Endothelial cell of umbilical vein (primary cell): Measurements from ENCODE around the gene EIF4G2. TPM values are rescaled to one million over a fixed set of nuclear protein-coding genes. Genes with fewer than 3 reads are reported as not detected.

Source experiments
- BruUV-seq: library from RNA; stranded (reverse); fragments of 400-500 nt; replicated peaks from 2 replicates; lab custom pipeline; 2021; lab: Mats Ljungman, UMichigan
- CTCF ChIA-PET: fragments of 300-600, 350-600 bp; sonication (Branson Sonifier 250); formaldehyde crosslinking; loops from one replicate; lab custom pipeline; 2021; ENCODE audit warnings: antibody characterized with exemption, inconsistent platforms; lab: Charles Lee
- POLR2A ChIA-PET: fragments of 300-600, 350-600 bp; sonication (Branson Sonifier 250); formaldehyde crosslinking; loops from one replicate; lab custom pipeline; 2021; ENCODE audit warnings: antibody characterized with exemption, inconsistent platforms; lab: Charles Lee
- DNase-seq: peaks from one replicate; pipeline ENCODE4 v3.0.0-alpha.2; 2011; ENCODE audit warnings: low read depth, low spot score
- FAIRE-seq: peaks from 2 replicates; lab custom pipeline; 2011; peaks lifted over from hg19 to GRCh38; lab: Jason Lieb, UNC
- H2AFZ ChIP-seq: 2 replicates; pipeline ENCODE4 v1.6.0; 2012; ENCODE audit warnings: low read depth, low read length, control low read depth, inconsistent platforms
- H3K27ac ChIP-seq: 2 replicates; pipeline ENCODE4 v1.5.1; 2011; ENCODE audit warnings: low read depth, mild to moderate bottlenecking, control low read depth, low read length, moderate library complexity; ENCODE audit not compliant: insufficient read depth
- H3K27me3 ChIP-seq, 2 experiments: 2 replicates each; pipeline versions ENCODE4 v1.6.0 to v1.6.1; 2011; ENCODE audit warnings: low read length in 2 of 2, mixed read lengths in 1 of 2; ENCODE audit not compliant: control insufficient read depth in 2 of 2, insufficient read depth in 2 of 2
- H3K36me3 ChIP-seq, 2 experiments: 2 replicates in 1 of 2; 3 replicates in 1 of 2; pipeline ENCODE4 v1.5.1; 2011; ENCODE audit warnings: low read length in 2 of 2, mild to moderate bottlenecking in 1 of 2, moderate library complexity in 1 of 2; ENCODE audit not compliant: control insufficient read depth in 2 of 2, insufficient read depth in 2 of 2; ENCODE audit errors: extremely low read depth in 1 of 2
- H3K4me1 ChIP-seq: 3 replicates; pipeline ENCODE4 v1.5.1; 2011; ENCODE audit warnings: mild to moderate bottlenecking, low read length; ENCODE audit not compliant: control insufficient read depth, insufficient read depth; ENCODE audit errors: extremely low read depth
- H3K4me2 ChIP-seq: 2 replicates; pipeline ENCODE4 v1.6.1; 2011; ENCODE audit warnings: low read length, control low read depth, mixed read lengths; ENCODE audit not compliant: insufficient read depth
- H3K4me3 ChIP-seq, 3 experiments: fragments of 200-600 bp in 1 of 3; sonication (generic), shearing (Covaris generic) in 1 of 3; replicated peaks in 1 of 3; 2 replicates each; pipeline ENCODE4 v1.5.1; 2011 to 2016; ENCODE audit warnings: control low read depth in 3 of 3, low read length in 3 of 3, mild to moderate bottlenecking in 2 of 3, inconsistent platforms in 1 of 3, low read depth in 1 of 3, moderate library complexity in 1 of 3; ENCODE audit not compliant: insufficient read depth in 1 of 3
- H3K79me2 ChIP-seq: 2 replicates; pipeline ENCODE4 v1.6.0; 2012; ENCODE audit warnings: low read length, inconsistent platforms; ENCODE audit not compliant: control insufficient read depth, insufficient read depth
- H3K9ac ChIP-seq: replicated peaks from 2 replicates; pipeline ENCODE3; 2011; ENCODE audit warnings: low read length, control low read depth; ENCODE audit not compliant: insufficient read depth; ENCODE audit errors: extremely low read depth
- H3K9me1 ChIP-seq: replicated peaks from 3 replicates; pipeline ENCODE4 v1.6.0; 2011; ENCODE audit warnings: mild to moderate bottlenecking, low read length; ENCODE audit not compliant: control insufficient read depth, insufficient read depth; ENCODE audit errors: extremely low read depth
- H3K9me3 ChIP-seq: replicated peaks from 2 replicates; pipeline ENCODE4 v1.5.1; 2012; ENCODE audit warnings: low read length, inconsistent platforms; ENCODE audit not compliant: control insufficient read depth, insufficient read depth
- H4K20me1 ChIP-seq: replicated peaks from 2 replicates; pipeline ENCODE3; 2011; ENCODE audit warnings: mild to moderate bottlenecking, low read length; ENCODE audit not compliant: control insufficient read depth, insufficient read depth; ENCODE audit errors: extremely low read depth
- EZH2 ChIP-seq: IDR thresholded peaks from 2 replicates; pipeline ENCODE4 v1.6.1; 2012; ENCODE audit warnings: borderline replicate concordance, low read depth, mild to moderate bottlenecking, moderate library complexity, low read length, inconsistent platforms; ENCODE audit not compliant: severe bottlenecking
- FOS ChIP-seq: IDR thresholded peaks from 2 replicates; pipeline ENCODE4 v1.6.1; 2011; ENCODE audit warnings: mild to moderate bottlenecking, low read length, moderate library complexity, borderline replicate concordance; ENCODE audit not compliant: insufficient read depth
- GATA2 ChIP-seq: IDR thresholded peaks from 2 replicates; pipeline ENCODE4 v1.7.0; 2011; ENCODE audit warnings: low read depth, mild to moderate bottlenecking, moderate library complexity, mixed read lengths, low read length; ENCODE audit not compliant: insufficient read length, insufficient read depth
- JUN ChIP-seq: IDR thresholded peaks from 2 replicates; pipeline ENCODE4 v1.6.1; 2011; ENCODE audit warnings: borderline replicate concordance, low read depth; ENCODE audit not compliant: insufficient read length, insufficient read depth
- MYC ChIP-seq: IDR thresholded peaks from one replicate; pipeline ENCODE4 v1.6.1; 2011; ENCODE audit warnings: mild to moderate bottlenecking, low read depth, low read length
- POLR2A ChIP-seq: IDR thresholded peaks from 2 replicates; pipeline ENCODE4 v1.6.1; 2012; ENCODE audit warnings: low read depth, mild to moderate bottlenecking, control low read depth, low read length
- POLR2AphosphoS5 ChIP-seq: IDR thresholded peaks from 2 replicates; pipeline ENCODE4 v1.6.1; 2012; ENCODE audit warnings: low read depth, mild to moderate bottlenecking, control low read depth, low read length, moderate library complexity; ENCODE audit not compliant: insufficient read depth
- dilution Hi-C: fragments of 300-500 bp; cut with MboI; formaldehyde crosslinking; loops from one replicate; pipeline ENCODE4 v1.15.0; 2019; ENCODE audit warnings: low sequenced_read_pairs; ENCODE audit not compliant: extremely low pct_ligation_motif_present
- intact Hi-C: fragments of 100-400 bp; cut with micrococcal nuclease; formaldehyde crosslinking; loops from one replicate; pipeline ENCODE4 v1.10.0; 2022
- polyA plus RNA-seq, 4 experiments: library from polyadenylated mRNA; depleted of rRNA in 3 of 4; stranded (reverse) in 3 of 4; unstranded in 1 of 4; fragments of >200 nt; gene quantifications; 2 replicates each; pipeline versions ENCODE4 v1.2.1 to v1.2.3, GENCODE V29; 2011 to 2012; ENCODE audit warnings: missing spikeins in 1 of 4
- total RNA-seq: library from RNA; stranded (reverse); gene quantifications from 2 replicates; pipeline ENCODE4 v1.2.3, GENCODE V29; 2021
- TF ChIP-seq, protein P1 (sequence below): IDR thresholded peaks from 2 replicates; pipeline ENCODE4 v1.6.1; 2011; ENCODE audit not compliant: insufficient read depth, insufficient read length
- TF ChIP-seq, protein P2 (sequence below), 2 donors: IDR thresholded peaks; 1 replicate in 1 of 2; 2 replicates in 1 of 2; pipeline ENCODE4 v1.5.1; 2011; ENCODE audit warnings: low read length in 2 of 2, mild to moderate bottlenecking in 2 of 2, moderate library complexity in 2 of 2, control low read depth in 1 of 2, inconsistent platforms in 1 of 2, low read depth in 1 of 2; ENCODE audit not compliant: insufficient read depth in 1 of 2; ENCODE audit errors: extremely low read depth in 1 of 2

The EIF4G2 gene
- total and polyA plus RNA-seq, 2 donors (not counting 3 experiments of a cell fraction or from before 2014, with no cell fraction given): 382 to 1,194 TPM

DNA sequence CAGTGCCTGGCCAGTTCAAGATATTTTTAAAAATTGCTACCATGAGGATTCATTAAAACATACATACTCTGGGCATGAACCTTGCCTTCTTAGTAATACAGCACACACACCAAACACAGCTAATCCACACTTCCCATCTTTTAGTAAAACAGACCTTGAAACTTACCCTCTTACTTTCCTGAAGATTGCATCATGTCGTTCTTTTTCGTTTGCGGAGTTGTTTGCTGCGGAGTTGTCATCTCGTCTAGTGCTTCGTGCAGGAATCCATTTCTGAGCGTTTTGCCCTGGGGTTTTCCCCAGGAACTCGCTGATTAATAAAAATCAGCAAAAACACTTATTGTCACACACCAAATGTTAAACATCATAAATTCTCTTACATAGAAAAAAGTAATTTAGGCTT, 3.0 kb downstream of the EIF4G2 start:
- DNase-seq (no peak), FAIRE-seq (no peak)
- peaks cover 44 to 59% of the 10 kb centered on the region in 2 experiments for H3K36me3 ChIP-seq
- H3K9me3 ChIP-seq: no peaks in the 10 kb centered on the region
- H3K27ac ChIP-seq: no peak overlapping the region
- intact Hi-C loops: loop anchor here (5.0 kb wide), 1 partner anchor 1172 kb away; no protein-coding TSS in a partner anchor
- H3K4me2 ChIP-seq: peak overlapping the region; percentile 81
- no peak overlapping the region for H2AFZ ChIP-seq
- H3K9me1 ChIP-seq: no peaks in the 10 kb centered on the region
- H3K4me1 ChIP-seq: peaks cover 47% of the 10 kb centered on the region
- dilution Hi-C loops: no loop called here
- TF ChIP-seq, protein P1, sequence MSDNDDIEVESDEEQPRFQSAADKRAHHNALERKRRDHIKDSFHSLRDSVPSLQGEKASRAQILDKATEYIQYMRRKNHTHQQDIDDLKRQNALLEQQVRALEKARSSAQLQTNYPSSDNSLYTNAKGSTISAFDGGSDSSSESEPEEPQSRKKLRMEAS: no peak
- TF ChIP-seq, protein P2, sequence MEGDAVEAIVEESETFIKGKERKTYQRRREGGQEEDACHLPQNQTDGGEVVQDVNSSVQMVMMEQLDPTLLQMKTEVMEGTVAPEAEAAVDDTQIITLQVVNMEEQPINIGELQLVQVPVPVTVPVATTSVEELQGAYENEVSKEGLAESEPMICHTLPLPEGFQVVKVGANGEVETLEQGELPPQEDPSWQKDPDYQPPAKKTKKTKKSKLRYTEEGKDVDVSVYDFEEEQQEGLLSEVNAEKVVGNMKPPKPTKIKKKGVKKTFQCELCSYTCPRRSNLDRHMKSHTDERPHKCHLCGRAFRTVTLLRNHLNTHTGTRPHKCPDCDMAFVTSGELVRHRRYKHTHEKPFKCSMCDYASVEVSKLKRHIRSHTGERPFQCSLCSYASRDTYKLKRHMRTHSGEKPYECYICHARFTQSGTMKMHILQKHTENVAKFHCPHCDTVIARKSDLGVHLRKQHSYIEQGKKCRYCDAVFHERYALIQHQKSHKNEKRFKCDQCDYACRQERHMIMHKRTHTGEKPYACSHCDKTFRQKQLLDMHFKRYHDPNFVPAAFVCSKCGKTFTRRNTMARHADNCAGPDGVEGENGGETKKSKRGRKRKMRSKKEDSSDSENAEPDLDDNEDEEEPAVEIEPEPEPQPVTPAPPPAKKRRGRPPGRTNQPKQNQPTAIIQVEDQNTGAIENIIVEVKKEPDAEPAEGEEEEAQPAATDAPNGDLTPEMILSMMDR (IDR thresholded peaks at IDR 0.05; ENCODE audit: extremely low read depth in 1 of 2, insufficient read depth in 1 of 2, low read depth in 1 of 2, low read length in 2 of 2): no peak
- TF ChIP-seq MYC (no peak), POLR2A (no peak), GATA2 (no peak), JUN (no peak), POLR2AphosphoS5 (no peak), FOS (no peak), EZH2 (no peak)
- no peaks in the 10 kb centered on the region for H3K27me3 ChIP-seq
- peak overlapping the region; percentile 19 for H3K9ac ChIP-seq
- ChIA-PET CTCF (interaction anchor here (1.0 to 4.2 kb wide), 3 partner anchors 10 to 13 kb away, joined by 3 to 17 read pairs (median 4); no protein-coding TSS in a partner anchor), POLR2A (interaction anchor here (1.3 kb wide), 1 partner anchor 10 kb away, joined by 3 read pairs; no protein-coding TSS in a partner anchor)
- BruUV-seq: no TSS peak
- peaks cover 30% of the 10 kb centered on the region for H4K20me1 ChIP-seq
- peaks cover 66% of the 10 kb centered on the region for H3K79me2 ChIP-seq
- H3K4me3 ChIP-seq: peak overlapping the region in 1 of 3 experiments; percentile 20
